ENCODE results near the gene SPSB1.
A peak's percentile ranks its signal among the peaks of the same experiment; 100 is the strongest.

The SPSB1 gene

DNA sequence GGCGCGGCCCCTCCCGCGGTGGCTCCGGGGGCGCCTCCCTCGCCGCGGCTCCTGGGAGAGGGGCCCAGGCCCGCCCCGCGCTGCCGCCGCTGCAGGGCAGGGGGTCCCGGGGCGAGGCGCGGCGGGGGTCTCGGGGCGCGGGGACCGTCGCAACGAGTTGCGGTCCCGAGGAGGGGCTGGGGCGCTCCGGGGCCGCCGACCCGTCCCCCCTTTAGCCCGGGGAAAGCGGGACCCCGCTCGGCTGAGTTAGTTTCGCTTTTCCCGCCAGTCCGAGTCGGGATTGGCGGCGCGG lies 493 bp downstream of the SPSB1 start:
- no peak for ATAC-seq
- TF ChIP-seq OSR1 (CRISPR knock-in tag; IDR thresholded peaks at IDR 0.05) (no peak), CSDC2 (CRISPR knock-in tag; IDR thresholded peaks at IDR 0.05) (no peak), PPARA (CRISPR knock-in tag; IDR thresholded peaks at IDR 0.05; ENCODE audit: borderline replicate concordance) (no peak), TOX (CRISPR knock-in tag; IDR thresholded peaks at IDR 0.05; ENCODE audit: borderline replicate concordance) (no peak)

DNA sequence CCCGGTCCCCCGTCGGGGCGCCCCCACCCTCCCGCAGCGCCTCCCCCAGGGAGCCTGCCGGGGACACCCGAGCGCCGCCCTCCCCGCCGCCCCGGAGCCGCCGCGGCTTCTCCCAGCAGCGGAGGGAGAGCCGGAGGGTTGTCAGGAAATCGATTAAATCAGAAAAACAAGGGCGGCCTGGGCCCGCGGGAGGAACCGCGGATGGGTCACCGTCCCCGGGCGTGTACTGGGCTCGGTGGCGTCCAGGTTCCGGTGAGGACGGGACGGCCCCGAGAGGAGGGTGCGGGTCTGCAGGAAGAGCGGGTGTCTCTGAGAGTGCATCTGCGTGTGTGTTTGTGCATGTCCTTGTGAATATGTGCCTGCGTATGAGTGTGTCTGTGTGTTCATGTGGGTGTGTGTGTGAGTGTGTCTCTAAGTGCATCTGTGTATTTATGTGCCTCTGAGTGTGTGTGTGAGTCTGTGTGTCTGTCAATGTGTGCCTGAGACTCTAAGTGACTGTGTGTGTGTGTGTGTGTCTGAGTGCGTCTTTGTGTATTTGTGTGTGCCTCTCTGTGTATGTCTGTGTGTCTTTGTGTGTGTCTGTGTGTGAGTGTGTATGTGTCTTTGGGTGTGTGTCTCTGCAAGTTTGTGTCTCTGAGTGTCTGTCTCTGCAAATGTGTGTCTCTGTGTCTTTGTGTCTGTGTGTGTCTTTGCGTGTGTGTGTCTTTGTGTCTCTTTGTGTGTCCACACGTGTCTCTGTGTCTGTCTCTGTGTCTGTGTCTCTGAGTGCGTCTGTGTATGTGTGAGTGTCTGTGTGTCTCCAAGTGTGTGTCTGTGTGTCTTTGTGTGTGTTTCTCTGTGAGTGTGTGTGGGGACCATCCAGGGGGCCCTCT lies 1.1 kb downstream of the SPSB1 start:
- TF ChIP-seq ESRRG (CRISPR knock-in tag; IDR thresholded peaks at IDR 0.05): no peak
- peak; percentile 7 for ATAC-seq

DNA sequence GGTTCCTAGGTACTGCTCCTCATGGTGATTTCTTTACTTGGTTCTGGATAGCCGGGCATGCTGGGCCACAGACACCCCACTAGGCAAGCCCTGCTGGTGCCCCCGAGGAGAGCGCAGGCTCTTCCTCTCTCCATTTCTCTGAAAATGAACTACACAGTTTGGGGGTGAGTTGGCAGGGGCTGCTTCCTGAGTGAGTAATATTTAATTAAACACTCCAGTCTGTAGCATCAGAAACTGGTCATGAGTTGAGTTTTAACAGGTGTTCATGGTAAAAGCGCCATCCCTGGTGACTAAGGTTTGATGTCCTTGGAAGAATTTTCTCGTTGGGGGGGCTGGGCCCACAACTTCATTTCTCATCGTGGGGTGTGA lies 1.7 kb downstream of the SPSB1 start:
- peak; percentile 51 for ATAC-seq
- TF ChIP-seq BACH2 (CRISPR knock-in tag; IDR thresholded peaks at IDR 0.05; ENCODE audit: borderline replicate concordance): no peak
- no peak for TF ChIP-seq SNAI2 (CRISPR knock-in tag; IDR thresholded peaks at IDR 0.05)
- TF ChIP-seq, protein P1, sequence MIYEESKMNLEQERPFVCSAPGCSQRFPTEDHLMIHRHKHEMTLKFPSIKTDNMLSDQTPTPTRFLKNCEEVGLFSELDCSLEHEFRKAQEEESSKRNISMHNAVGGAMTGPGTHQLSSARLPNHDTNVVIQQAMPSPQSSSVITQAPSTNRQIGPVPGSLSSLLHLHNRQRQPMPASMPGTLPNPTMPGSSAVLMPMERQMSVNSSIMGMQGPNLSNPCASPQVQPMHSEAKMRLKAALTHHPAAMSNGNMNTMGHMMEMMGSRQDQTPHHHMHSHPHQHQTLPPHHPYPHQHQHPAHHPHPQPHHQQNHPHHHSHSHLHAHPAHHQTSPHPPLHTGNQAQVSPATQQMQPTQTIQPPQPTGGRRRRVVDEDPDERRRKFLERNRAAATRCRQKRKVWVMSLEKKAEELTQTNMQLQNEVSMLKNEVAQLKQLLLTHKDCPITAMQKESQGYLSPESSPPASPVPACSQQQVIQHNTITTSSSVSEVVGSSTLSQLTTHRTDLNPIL (CRISPR knock-in tag; IDR thresholded peaks at IDR 0.05; ENCODE audit: low read depth): no peak
- TF ChIP-seq ZNF70 (CRISPR knock-in tag; IDR thresholded peaks at IDR 0.05): no peak
- no peak for TF ChIP-seq ZFP30 (CRISPR knock-in tag; IDR thresholded peaks at IDR 0.05)
- no peak for TF ChIP-seq ZNF8 (CRISPR knock-in tag; IDR thresholded peaks at IDR 0.05)
- TF ChIP-seq OSR1 (CRISPR knock-in tag; IDR thresholded peaks at IDR 0.05): no peak
- no peak for TF ChIP-seq RARB (CRISPR knock-in tag; IDR thresholded peaks at IDR 0.05)
- no peak for TF ChIP-seq TCF4 (CRISPR knock-in tag; IDR thresholded peaks at IDR 0.05; ENCODE audit: borderline replicate concordance)

DNA sequence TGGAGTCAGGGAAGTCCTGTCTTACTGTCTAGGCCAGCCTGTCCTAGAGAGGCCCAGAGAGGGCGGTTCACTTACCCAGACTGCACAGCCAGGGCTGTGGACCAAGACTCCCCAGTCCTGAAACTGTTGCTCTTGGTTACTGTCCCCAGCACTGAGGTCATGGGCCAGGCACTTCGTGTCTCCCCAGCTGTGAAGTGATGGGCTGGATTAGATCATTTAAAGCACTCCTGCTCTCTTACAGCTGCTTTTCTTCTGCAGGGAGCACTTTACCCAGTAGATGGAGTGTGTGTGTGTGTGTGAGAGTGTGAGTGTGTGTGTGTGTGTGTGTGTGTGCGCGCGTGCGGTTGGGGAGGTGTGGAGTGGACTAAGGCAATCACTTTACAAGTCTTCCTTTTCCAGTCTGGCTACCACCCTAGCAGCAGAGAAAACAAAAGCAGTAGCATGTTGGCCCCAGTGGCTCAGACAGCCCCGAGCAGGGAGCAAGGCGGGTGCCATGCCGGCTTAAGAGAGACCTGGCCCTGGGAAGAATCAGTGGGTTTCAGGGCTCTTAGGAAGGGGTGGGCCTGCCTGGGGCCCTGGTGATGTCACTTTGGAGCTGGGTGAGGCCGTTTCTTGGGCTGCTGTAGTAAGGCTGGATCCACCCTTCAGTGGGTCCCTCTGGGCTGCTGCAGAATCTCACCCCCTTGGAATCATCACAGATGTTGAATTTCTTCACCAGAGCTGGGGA lies 2.4 kb downstream of the SPSB1 start:
- TF ChIP-seq, protein P2, sequence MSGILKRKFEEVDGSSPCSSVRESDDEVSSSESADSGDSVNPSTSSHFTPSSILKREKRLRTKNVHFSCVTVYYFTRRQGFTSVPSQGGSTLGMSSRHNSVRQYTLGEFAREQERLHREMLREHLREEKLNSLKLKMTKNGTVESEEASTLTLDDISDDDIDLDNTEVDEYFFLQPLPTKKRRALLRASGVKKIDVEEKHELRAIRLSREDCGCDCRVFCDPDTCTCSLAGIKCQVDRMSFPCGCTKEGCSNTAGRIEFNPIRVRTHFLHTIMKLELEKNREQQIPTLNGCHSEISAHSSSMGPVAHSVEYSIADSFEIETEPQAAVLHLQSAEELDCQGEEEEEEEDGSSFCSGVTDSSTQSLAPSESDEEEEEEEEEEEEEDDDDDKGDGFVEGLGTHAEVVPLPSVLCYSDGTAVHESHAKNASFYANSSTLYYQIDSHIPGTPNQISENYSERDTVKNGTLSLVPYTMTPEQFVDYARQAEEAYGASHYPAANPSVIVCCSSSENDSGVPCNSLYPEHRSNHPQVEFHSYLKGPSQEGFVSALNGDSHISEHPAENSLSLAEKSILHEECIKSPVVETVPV (CRISPR knock-in tag; IDR thresholded peaks at IDR 0.05): 0 out of 2 replicates have a peak, but pooled peaks have one; percentile 8
- no peak for TF ChIP-seq GLIS3 (CRISPR knock-in tag; IDR thresholded peaks at IDR 0.05)
- peak; percentile 1; the same call in 2 of the 3 replicates for ATAC-seq

DNA sequence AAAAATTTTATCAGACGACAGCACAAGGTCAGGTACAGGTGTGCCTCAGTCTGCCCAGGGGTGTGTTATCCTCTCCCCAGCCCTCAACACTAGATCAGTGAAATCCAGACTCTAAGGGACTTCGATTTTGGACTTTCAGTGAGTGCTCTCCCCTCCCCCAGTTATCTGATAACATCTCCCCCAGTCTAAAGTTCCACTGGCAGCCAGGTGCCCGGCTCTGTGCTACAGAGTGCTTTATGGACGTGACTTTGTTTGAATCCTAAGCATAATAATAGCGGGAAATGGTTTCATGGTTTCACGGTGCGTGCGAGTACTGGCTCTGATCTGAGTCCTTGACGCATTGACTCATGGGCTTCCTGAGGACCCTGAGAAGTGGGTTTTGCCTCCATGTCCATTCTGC lies 3.2 kb downstream of the SPSB1 start:
- no peak for ATAC-seq
- TF ChIP-seq OSR1 (CRISPR knock-in tag; IDR thresholded peaks at IDR 0.05): no peak
- TF ChIP-seq, protein P3, sequence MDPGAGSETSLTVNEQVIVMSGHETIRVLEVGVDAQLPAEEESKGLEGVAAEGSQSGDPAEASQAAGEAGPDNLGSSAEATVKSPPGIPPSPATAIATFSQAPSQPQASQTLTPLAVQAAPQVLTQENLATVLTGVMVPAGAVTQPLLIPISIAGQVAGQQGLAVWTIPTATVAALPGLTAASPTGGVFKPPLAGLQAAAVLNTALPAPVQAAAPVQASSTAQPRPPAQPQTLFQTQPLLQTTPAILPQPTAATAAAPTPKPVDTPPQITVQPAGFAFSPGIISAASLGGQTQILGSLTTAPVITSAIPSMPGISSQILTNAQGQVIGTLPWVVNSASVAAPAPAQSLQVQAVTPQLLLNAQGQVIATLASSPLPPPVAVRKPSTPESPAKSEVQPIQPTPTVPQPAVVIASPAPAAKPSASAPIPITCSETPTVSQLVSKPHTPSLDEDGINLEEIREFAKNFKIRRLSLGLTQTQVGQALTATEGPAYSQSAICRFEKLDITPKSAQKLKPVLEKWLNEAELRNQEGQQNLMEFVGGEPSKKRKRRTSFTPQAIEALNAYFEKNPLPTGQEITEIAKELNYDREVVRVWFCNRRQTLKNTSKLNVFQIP (CRISPR knock-in tag; IDR thresholded peaks at IDR 0.05; ENCODE audit: borderline replicate concordance, low read depth): no peak
- TF ChIP-seq, protein P4, sequence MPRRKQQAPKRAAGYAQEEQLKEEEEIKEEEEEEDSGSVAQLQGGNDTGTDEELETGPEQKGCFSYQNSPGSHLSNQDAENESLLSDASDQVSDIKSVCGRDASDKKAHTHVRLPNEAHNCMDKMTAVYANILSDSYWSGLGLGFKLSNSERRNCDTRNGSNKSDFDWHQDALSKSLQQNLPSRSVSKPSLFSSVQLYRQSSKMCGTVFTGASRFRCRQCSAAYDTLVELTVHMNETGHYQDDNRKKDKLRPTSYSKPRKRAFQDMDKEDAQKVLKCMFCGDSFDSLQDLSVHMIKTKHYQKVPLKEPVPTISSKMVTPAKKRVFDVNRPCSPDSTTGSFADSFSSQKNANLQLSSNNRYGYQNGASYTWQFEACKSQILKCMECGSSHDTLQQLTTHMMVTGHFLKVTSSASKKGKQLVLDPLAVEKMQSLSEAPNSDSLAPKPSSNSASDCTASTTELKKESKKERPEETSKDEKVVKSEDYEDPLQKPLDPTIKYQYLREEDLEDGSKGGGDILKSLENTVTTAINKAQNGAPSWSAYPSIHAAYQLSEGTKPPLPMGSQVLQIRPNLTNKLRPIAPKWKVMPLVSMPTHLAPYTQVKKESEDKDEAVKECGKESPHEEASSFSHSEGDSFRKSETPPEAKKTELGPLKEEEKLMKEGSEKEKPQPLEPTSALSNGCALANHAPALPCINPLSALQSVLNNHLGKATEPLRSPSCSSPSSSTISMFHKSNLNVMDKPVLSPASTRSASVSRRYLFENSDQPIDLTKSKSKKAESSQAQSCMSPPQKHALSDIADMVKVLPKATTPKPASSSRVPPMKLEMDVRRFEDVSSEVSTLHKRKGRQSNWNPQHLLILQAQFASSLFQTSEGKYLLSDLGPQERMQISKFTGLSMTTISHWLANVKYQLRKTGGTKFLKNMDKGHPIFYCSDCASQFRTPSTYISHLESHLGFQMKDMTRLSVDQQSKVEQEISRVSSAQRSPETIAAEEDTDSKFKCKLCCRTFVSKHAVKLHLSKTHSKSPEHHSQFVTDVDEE (CRISPR knock-in tag; IDR thresholded peaks at IDR 0.05): no peak
- no peak for TF ChIP-seq ZNF565 (CRISPR knock-in tag; conservative IDR thresholded peaks at IDR 0.05; ENCODE audit: low read depth)
